ENCODE results near the gene PDE7B.

GRCh38 chr6:136073216-136073615 is 221.7 kb downstream of the PDE7B start:
- no peak for TF ChIP-seq EP300 (IDR thresholded peaks at IDR 0.05)
- TF ChIP-seq CTCF (IDR thresholded peaks at IDR 0.05): no peak
- TF ChIP-seq POLR2A (IDR thresholded peaks at IDR 0.05): no peak

Measured in tibial nerve (tissue), 4 donors.